ENCODE data around the gene CCRL2.
"Not testable (repeated sequence)": the region's sequence is repeated elsewhere in the genome, so short reads cannot be mapped to it uniquely, and the experiment has no call there.

The CCRL2 gene

GRCh38 chr3:46405301-46406019 lies 1.6 kb upstream of the CCRL2 start:
- no peak for DNase-seq (ENCODE audit: low read depth in 2 of 2)

GRCh38 chr3:46406443-46406787 lies 644 bp upstream of the CCRL2 start:
- no peak for DNase-seq (ENCODE audit: low read depth in 2 of 2)

- no peak for DNase-seq (ENCODE audit: low read depth in 2 of 2)
These were observed 911 bp downstream of the CCRL2 start for GRCh38 chr3:46407970-46408369.

- DNase-seq (ENCODE audit: low read depth in 2 of 2): no peak
These were observed 1.8 kb downstream of the CCRL2 start for GRCh38 chr3:46408853-46409252.

DNA sequence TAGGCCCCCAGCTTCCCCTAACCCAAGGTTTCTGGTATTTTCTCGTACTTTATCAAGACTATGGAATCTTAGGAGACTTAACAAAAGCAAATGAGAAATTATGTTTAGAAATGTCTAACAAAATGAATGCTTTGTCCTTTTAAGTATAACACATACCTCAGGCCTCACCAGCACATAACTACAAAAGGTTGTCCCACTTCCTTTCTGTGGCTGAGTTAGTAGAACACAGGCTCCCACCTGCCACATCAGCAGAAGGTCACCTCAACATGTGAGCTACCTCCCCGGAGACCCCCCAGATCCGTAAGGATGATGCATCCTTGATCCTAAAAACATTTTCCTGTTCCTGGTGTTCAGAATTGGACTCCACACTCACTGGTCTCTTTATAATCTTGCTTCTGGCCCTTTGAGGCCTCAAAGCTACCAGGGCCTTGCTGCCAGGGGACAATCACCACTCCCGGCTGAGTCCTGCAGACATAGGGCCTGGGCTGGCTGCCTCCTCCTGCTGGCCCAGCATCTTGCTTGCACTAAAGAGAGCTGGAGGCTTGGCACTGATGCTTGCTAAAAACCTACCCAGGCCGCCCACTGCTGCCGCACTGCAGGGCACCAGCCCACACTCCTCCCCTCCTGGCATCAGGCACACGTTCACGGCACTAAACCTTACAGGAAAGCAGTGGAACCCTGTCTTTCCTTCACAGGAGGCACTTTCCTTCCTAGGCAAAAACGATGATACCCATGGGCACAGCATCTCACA lies 2.9 kb downstream of the CCRL2 start:
- DNase-seq (ENCODE audit: low read depth in 2 of 2): no peak

DNA sequence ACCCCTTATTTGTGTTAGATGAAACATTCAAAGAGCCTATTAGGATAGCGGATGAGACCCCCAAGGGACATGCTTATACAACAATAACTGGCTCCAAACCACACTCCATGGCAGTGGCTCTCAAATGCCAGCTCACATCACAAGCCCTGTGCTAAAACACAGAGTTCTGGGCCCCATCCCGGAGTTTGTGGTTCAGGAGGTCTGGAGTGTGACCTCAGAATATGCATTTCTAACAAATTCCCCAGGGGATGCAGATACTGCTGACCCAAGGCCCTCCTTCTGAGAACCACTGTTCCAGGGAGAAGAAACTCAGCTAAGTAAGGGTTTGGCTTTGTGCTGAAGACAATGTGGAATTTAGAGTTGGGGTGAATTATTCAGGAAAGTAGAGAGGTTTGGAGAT lies 3.6 kb downstream of the CCRL2 start:
- no peak for DNase-seq (ENCODE audit: low read depth in 2 of 2)

GRCh38 chr3:46411271-46411670 lies 4.2 kb downstream of the CCRL2 start:
- no peak for DNase-seq (ENCODE audit: low read depth in 2 of 2)

GRCh38 chr3:46412786-46413298 lies 5.8 kb downstream of the CCRL2 start:
- DNase-seq (ENCODE audit: low read depth in 2 of 2): no peak

DNA sequence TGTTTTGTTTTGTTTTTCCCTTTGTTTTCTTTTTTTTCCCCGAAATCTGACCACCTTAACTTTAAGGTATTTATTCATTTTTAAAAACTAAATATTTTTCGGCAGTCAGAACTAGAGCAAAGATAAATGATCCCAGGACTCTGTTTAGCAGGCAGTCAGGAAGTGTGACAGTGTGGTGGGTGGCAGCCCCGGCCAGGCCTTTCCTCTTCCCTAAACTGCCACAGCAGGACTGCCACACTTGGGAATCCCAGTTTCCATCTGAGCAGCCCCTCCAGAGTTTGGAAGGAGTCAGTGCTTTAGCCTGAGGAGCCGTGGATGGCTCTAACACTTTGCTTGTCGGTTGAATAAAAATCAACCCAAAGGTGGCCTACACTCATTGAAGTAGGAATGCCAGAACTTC lies 6.9 kb downstream of the CCRL2 start:
- no peak for DNase-seq (ENCODE audit: low read depth in 2 of 2)

DNA sequence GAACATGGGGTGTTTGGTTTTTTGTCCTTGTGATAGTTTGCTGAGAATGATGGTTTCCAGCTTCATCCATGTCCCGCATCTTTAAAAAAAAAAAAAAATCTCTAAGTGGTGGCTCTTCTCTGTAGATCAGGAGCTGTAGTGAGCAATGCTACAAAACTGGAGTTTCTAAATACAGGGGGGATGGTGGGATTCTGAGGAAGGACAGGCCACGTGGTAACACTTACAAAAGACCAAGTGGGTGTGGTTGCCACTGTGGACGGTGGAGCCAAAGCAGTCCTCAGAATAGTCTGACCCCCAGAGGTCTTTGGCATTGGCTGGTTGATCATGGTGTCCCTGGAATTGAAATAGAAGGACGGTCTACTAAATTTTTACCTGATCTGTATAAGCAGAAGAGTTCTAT lies 7.7 kb downstream of the CCRL2 start:
- DNase-seq (ENCODE audit: low read depth in 2 of 2): no peak

DNA sequence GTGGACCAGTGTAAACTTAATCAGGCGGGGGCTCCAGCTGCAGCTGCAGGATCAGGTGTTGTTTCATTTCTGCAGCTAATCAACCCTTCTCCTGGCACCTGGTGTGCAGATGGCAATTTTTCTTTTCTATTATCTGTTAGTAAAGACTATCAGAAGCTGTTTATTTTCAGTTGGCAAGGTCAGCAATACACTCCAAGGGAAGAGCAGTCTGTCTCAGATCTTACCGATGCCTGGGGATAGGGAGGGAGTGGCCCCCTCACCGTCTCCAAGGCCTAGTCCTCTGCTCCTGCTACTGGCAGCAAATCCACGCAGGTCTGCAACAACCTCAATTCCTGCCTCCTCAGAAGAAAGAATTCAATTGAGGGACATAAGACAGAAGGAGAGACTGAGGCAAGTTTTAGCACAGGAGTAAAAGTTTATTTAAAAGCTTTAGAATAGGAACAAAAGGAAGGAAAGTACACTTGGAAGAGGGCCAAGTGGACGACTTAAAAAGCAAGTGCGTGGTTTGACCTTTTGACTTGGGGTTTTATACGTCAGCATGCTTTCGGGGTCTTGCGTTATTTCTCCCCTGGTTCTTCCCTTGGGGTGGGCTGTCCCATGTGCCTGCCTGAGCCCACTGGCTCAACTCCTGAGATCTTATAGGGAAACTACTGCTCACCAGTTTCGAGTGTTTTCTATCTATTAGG lies 9.2 kb downstream of the CCRL2 start:
- no peak for DNase-seq (ENCODE audit: low read depth in 2 of 2)

DNA sequence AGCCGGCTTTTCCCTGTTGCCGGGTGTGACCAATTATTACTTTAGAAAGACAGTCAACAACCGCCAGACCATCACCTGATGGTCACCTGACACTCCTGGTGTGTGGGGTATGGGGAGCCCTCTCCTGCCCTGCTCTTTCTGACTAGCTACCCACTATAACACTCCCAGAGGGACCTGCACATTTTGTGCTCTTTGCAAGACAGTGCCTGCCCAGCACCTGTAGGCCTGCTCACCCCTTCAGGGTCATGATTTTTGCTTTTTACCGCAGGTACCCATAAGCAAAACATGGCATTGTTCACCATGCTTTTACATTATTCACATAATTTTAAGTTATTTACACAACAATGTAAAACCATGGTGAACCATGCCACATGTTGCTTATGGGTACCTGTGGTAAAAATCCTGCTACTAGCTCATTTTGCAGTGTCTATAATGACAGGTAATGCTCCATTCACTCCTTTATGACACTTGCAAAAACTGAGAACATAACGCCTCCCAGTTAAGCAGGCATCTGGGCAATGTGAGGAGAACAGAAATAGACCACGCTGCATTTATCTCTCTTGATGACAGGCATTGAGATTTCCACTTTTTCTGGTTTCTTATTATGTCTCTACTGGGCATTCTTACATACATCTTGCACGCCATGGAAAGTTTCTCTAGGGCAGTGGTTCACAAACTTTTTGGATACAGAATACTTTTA lies 9.9 kb downstream of the CCRL2 start:
- no peak for DNase-seq (ENCODE audit: low read depth in 2 of 2)

- no peak for DNase-seq (ENCODE audit: low read depth in 2 of 2)
These were observed 11.0 kb downstream of the CCRL2 start for GRCh38 chr3:46417841-46418611.

- no peak for DNase-seq (ENCODE audit: low read depth in 2 of 2)
These were observed 12.8 kb downstream of the CCRL2 start for GRCh38 chr3:46419816-46420215.

DNA sequence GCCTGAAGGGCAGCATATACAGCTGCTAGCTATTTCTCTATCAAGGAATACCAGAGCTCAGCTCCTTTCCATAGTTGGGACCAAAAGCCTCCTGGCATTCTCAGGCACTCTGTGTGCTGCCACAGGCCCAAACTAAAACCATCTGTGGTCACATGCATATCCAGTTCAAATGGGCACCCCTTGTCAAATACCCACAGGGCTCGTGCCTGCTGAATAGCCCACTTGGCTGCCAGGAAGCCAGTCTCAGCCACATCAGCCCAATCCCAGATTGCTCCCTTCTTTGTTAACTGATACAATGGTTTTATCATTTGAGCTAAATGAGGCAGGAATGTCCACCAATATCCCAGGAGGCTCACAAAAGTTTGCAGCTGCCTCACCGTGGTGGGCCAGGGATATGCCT lies 13.9 kb downstream of the CCRL2 start:
- DNase-seq (ENCODE audit: low read depth in 2 of 2): no peak

DNA sequence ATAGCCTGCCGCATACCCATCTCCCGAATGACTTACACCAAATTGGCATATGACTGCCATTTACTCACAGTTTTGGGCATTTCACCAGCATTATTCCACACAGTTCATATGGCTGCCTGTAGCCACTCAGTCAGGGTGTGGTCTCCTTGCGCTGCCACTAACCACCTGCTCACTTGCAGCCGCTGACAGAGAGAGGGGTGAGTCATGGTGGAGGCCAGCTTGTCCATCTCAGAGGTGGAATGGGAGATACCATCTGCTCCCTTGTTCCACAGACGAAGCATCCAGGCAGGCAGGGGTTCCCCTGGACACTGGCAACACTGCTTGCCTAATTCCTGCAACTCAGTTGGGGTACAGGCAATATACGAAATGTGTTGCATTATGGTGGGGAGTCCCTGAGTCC lies 15.6 kb downstream of the CCRL2 start:
- no peak for DNase-seq (ENCODE audit: low read depth in 2 of 2)

- no peak for DNase-seq (ENCODE audit: low read depth in 2 of 2)
These were observed 16.5 kb downstream of the CCRL2 start for GRCh38 chr3:46423588-46423987.

DNA sequence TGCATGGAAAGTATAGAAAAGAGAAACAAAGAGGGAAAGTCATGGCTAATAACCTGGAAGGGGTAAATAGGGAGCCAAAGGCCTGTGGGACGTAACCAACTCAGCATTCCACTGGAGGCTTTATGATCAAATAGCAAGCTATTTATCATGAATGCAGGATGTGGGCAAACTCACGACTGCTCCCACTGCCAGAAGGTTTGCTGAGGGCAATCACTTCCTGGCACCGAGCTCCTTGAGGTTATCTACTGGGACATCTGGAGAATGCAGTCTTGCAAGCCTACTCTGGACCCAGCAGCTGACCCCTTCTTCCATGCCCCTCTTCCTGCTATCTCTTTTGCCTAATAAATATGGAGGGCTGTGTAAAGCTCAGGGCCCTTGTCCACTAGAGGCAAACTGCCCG lies 19.4 kb downstream of the CCRL2 start:
- DNase-seq (ENCODE audit: low read depth in 2 of 2): not testable (repeated sequence)

GRCh38 chr3:46427404-46427803 lies 20.3 kb downstream of the CCRL2 start:
- DNase-seq (ENCODE audit: low read depth in 2 of 2): not testable (repeated sequence)

GRCh38 chr3:46427916-46428833 lies 21.1 kb downstream of the CCRL2 start:
- DNase-seq (ENCODE audit: low read depth in 2 of 2): no peak

All from stimulated activated CD8-positive, alpha-beta memory T cell treated with anti-CD3 and anti-CD28 coated beads, Interleukin-15, amount 100 ng/mL, for 4 hours (primary cell).